Spleen (tissue), 11 donors: ENCODE measurements around the gene KRT15. TPM values are rescaled to one million over a fixed set of nuclear protein-coding genes. Genes with fewer than 3 reads are reported as not detected.

Experiments
- DNase-seq: peaks from one replicate; pipeline ENCODE4 v3.0.0-alpha.2; 2020
- H3K27ac ChIP-seq, 8 donors: fragments of 200-600 bp; sonication (generic) in 7 of 8; 1 replicate in 4 of 8; 2 replicates in 4 of 8; pipeline versions ENCODE4 v1.5.0 to v1.8.0; 2016 to 2021; ENCODE audit warnings: inconsistent platforms in 4 of 8, mild to moderate bottlenecking in 4 of 8, moderate library complexity in 1 of 8
- H3K27me3 ChIP-seq, 7 donors: fragments of 200-600 bp; sonication (generic) in 6 of 7; replicated peaks in 1 of 7; 1 replicate in 4 of 7; 2 replicates in 3 of 7; pipeline versions ENCODE4 v1.5.0 to v1.8.0; 2016 to 2021; ENCODE audit warnings: inconsistent platforms in 3 of 7, mild to moderate bottlenecking in 1 of 7
- H3K36me3 ChIP-seq, 6 donors: fragments of 200-600 bp; sonication (generic) in 5 of 6; 1 replicate in 4 of 6; 2 replicates in 2 of 6; pipeline versions ENCODE4 v1.5.0 to v1.8.0; 2016 to 2021; ENCODE audit warnings: inconsistent platforms in 2 of 6
- H3K4me1 ChIP-seq, 6 donors: fragments of 200-600 bp; sonication (generic) in 5 of 6; 1 replicate in 3 of 6; 2 replicates in 3 of 6; pipeline versions ENCODE4 v1.5.0 to v1.8.0; 2016 to 2021; ENCODE audit warnings: inconsistent platforms in 3 of 6
- H3K4me3 ChIP-seq, 8 donors: fragments of 200-600 bp; sonication (generic) in 7 of 8; 1 replicate in 4 of 8; 2 replicates in 4 of 8; pipeline versions ENCODE4 v1.5.0 to v1.8.0; 2016 to 2021; ENCODE audit warnings: inconsistent platforms in 4 of 8, mild to moderate bottlenecking in 4 of 8, moderate library complexity in 2 of 8
- H3K9me3 ChIP-seq, 8 donors: fragments of 200-600 bp; sonication (generic) in 7 of 8; 1 replicate in 4 of 8; 2 replicates in 4 of 8; pipeline versions ENCODE4 v1.5.0 to v1.8.0; 2016 to 2021; ENCODE audit warnings: inconsistent platforms in 4 of 8
- POLR2A ChIP-seq, 3 donors: fragments of 450-650 bp; IDR thresholded peaks; one replicate each; pipeline ENCODE4 v1.5.1; 2017; ENCODE audit warnings: antibody characterized with exemption in 3 of 3, mild to moderate bottlenecking in 1 of 3
- POLR2AphosphoS5 ChIP-seq, 3 donors: sonication (generic); formaldehyde crosslinking; IDR thresholded peaks; one replicate each; pipeline ENCODE4 v1.5.1; 2017; ENCODE audit warnings: antibody characterized with exemption in 3 of 3
- WGBS, 5 donors: extraction: QIAGEN DNeasy Blood & Tissue Kit in 3 of 5; methylation state at CpG; one replicate each; pipeline versions ENCODE4 v1.1.5 to v1.1.7; 2013 to 2018; 5-methylcytosine and 5-hydroxymethylcytosine counted together
- intact Hi-C: fragments of 100-400 bp; cut with DNase I; formaldehyde crosslinking; loops from one replicate; pipeline ENCODE4 v1.15.0; 2023; ENCODE audit warnings: low total_unique reads
- polyA plus RNA-seq, 3 donors: library from polyadenylated mRNA; stranded (reverse); fragments of 200-250 nt; gene quantifications; one replicate each; pipeline ENCODE4 v1.2.1, GENCODE V29; 2013
- total RNA-seq, 7 donors: library from RNA; depleted of rRNA in 3 of 7; stranded (reverse); fragments of >200 nt in 3 of 7; fragmentation: NEBNext Ultra II Directional in 4 of 7; extraction: Animal tissue kit (Norgen Biotek cat#: 25700) in 4 of 7; gene quantifications; one replicate each; pipeline versions ENCODE4 v1.1.0 to v1.2.1, GENCODE V29; 2016 to 2021
- TF ChIP-seq, protein P1 (sequence below), 11 experiments: fragments of 200-600 bp in 7 of 11; fragments of 450-650 bp in 4 of 11; sonication (generic) in 4 of 11; IDR thresholded peaks in 8 of 11; conservative IDR thresholded peaks in 3 of 11; 1 replicate in 7 of 11; 2 replicates in 4 of 11; pipeline versions ENCODE4 v1.4.0 to v1.8.0; 2016 to 2021; ENCODE audit warnings: antibody characterized with exemption in 11 of 11, inconsistent platforms in 4 of 11, mild to moderate bottlenecking in 1 of 11
- donor health status: healthy with polysubstance abuse.
- donor health status: DM: no; HTN: no; CAD: no; lungs with moderate emphysema.
- donor health status: DM: no; HTN: no; CAD: no.
- donor health status: Bipolar disorder and iron deficiency.
- donor health status: healthy.
- donor health status: DM: no; HTN: no; CAD: no.
- donor health status: DM: yes; HTN: yes; CAD: no.

Gene KRT15
- total and polyA plus RNA-seq, 10 donors: 0.07 to 1.3 (median 0.11) TPM; not detected in 7

DNA sequence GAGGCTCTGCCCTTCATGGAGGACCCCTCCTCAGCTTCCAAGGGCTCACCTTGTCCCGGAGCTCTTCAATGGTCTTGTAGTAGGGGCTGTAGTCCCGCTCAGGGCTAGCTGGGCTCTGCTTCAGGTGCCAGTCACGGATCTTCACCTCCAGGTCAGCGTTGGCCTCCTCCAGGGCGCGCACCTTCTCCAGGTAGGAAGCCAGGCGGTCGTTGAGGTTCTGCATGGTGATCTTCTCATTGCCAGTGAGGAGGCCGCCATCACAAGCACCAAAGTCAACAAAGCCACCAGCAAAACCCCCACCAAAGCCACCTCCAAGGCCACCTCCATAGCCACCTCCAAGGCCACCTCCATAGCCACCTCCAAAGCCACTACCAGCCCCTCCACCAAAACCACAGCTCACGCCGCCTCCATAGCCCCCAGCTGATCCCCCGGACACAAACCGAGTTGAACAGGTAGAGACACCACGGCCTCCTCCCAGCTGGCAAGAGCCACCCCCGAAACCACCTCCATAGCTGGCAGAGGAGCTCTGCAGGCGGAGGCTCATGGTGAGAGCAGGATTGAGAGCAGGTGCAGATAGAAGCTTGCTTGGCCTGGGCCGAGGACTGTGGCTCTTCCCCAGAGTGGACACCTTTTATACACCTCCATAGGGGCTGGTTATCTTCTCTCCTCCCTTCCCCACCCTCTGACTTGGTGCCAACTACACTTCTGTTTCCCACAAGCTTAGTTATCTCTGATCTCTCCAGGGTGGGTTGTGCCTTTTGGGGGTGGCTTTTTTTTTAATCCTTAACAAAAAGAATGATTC lies 13.5 kb downstream of the KRT15 start, which contains the start of gene KRT13:
TSS of gene KRT13 (minus strand) at position 606 of the 802 bp plus-strand sequence. CDS start at position 544, 62 bp downstream.
- TF ChIP-seq, protein P1, sequence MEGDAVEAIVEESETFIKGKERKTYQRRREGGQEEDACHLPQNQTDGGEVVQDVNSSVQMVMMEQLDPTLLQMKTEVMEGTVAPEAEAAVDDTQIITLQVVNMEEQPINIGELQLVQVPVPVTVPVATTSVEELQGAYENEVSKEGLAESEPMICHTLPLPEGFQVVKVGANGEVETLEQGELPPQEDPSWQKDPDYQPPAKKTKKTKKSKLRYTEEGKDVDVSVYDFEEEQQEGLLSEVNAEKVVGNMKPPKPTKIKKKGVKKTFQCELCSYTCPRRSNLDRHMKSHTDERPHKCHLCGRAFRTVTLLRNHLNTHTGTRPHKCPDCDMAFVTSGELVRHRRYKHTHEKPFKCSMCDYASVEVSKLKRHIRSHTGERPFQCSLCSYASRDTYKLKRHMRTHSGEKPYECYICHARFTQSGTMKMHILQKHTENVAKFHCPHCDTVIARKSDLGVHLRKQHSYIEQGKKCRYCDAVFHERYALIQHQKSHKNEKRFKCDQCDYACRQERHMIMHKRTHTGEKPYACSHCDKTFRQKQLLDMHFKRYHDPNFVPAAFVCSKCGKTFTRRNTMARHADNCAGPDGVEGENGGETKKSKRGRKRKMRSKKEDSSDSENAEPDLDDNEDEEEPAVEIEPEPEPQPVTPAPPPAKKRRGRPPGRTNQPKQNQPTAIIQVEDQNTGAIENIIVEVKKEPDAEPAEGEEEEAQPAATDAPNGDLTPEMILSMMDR (IDR thresholded peaks at IDR 0.05 in 8 of 11, conservative IDR thresholded peaks at IDR 0.05 in 3 of 11): no peak
- TF ChIP-seq POLR2A (IDR thresholded peaks at IDR 0.05): no peak
- no peak for TF ChIP-seq POLR2AphosphoS5 (IDR thresholded peaks at IDR 0.05)
- WGBS, 5 donors: 80 to 91% (median 86%) methylated on average over 17 of the region's 17 CpGs
- DNase-seq: no peak
- Histone ChIP-seq H3K4me1 (peaks cover 0 to 5% (median 0%) of the 10 kb centered on the region in 6 donors), H3K9me3 (no peaks in the 10 kb centered on the region), H3K36me3 (no peaks in the 10 kb centered on the region), H3K4me3 (no peak within 1 kb of the TSS), H3K27me3 (peaks cover 0 to 4% (median 0%) of the 10 kb centered on the region in 7 donors), H3K27ac (no peak within 1 kb of the TSS)
- intact Hi-C loops: no loop called here

DNA sequence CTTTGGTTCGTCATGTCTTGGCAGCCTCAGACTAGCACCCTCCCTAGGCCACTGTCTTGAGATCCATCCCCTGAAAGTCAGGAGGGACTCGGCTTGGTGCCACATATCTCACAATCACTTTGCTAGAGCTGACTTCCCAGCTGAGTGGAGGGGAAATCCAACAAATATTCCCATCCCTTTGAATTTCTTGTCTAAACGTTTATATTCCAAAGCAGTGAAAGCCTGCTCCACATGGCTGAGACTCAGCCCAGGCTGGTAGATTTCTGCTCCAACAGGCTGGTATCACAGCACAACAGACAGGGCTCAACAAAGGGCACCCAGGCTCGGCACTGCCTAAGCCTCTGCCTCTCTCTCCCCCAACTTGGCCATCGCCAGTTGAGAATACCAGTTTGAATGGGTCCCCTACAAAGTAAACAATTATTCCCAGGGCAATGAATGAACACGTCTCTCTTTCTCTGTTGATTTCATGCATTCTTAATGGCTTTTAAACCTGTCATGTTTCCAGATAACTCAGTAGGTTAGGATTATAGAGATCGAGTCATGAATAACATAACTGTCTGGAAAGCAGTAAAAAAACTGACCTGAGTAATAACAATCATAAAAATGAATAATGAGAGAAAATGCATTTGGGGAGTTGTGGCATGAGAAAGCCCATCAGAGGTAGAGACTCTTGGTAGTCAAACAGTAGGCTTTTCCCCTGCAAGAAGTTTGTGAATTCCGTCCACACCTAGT lies 14.3 kb downstream of the KRT15 start:
- WGBS, 5 donors: 75 to 83% (median 80%) methylated on average over 8 of the region's 8 CpGs
- Histone ChIP-seq H3K36me3 (no peaks in the 10 kb centered on the region), H3K4me3 (no peak overlapping the region), H3K4me1 (peaks cover 0 to 13% (median 0%) of the 10 kb centered on the region in 6 donors), H3K27me3 (peaks cover 0 to 12% (median 0%) of the 10 kb centered on the region in 7 donors), H3K9me3 (no peaks in the 10 kb centered on the region), H3K27ac (no peak overlapping the region)
- intact Hi-C loops: no loop called here
- TF ChIP-seq, protein P1 (IDR thresholded peaks at IDR 0.05 in 8 of 11, conservative IDR thresholded peaks at IDR 0.05 in 3 of 11): no peak
- TF ChIP-seq POLR2A (IDR thresholded peaks at IDR 0.05): no peak
- TF ChIP-seq POLR2AphosphoS5 (IDR thresholded peaks at IDR 0.05): no peak
- DNase-seq: no peak

DNA sequence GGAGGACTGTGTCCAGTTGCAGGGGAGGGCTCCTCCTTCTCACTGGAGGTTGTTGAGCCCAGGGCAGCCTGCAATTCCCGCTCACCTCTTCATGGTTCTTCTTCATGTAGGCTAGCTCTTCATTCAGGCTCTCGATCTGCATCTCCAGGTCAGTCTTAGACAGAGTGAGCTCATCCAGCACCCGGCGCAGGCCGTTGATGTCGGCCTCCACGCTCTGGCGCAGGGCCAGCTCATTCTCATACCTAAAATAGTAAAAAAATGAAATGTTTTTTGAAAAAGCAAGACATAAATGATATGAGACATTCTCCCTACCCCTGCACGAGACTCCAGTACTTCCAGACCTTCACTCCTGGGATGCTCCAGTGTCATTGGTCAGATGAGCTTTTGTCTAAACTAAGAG lies 15.5 kb downstream of the KRT15 start:
- intact Hi-C loops: no loop called here
- no peak for DNase-seq
- Histone ChIP-seq H3K36me3 (no peaks in the 10 kb centered on the region), H3K27me3 (peaks cover 0 to 15% (median 0%) of the 10 kb centered on the region in 7 donors), H3K4me1 (peaks cover 0 to 25% (median 2%) of the 10 kb centered on the region in 6 donors), H3K9me3 (no peaks in the 10 kb centered on the region), H3K27ac (no peak overlapping the region), H3K4me3 (no peak overlapping the region)
- TF ChIP-seq, protein P1 (IDR thresholded peaks at IDR 0.05 in 8 of 11, conservative IDR thresholded peaks at IDR 0.05 in 3 of 11): no peak
- no peak for TF ChIP-seq POLR2A (IDR thresholded peaks at IDR 0.05)
- no peak for TF ChIP-seq POLR2AphosphoS5 (IDR thresholded peaks at IDR 0.05)
- 80 to 94% (median 90%) methylated on average over 9 of the region's 9 CpGs for WGBS, 5 donors
